ENCODE measurements around the gene SMARCD2.
"Not testable (repeated sequence)": the region's sequence is repeated elsewhere in the genome, so short reads cannot be mapped to it uniquely, and the experiment has no call there.

Gene SMARCD2

GRCh38 chr17:63796375-63796774 lies 46.1 kb downstream of the SMARCD2 start:
- DNase-seq, result not testable (repeated sequence)

GRCh38 chr17:63792055-63792729 lies 50.3 kb downstream of the SMARCD2 start:
- DNase-seq, result no peak

DNA sequence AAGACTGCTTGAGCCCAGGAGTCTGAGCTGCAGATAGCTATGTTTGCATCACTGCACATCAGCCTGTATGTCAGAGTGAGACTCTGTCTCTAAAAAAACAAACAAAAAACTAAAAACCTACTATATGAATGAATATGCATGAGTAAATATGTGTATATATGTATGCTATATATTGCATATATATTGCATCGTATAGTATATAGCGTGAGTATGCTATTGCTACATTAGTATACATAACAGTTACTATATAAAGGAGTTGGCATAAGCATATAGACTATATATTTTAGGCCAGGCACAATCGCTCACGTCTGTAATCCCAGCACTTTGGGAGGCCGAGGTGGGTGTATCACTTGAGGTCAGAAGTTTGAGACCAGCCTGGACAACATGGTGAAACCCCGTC lies 52.4 kb downstream of the SMARCD2 start:
- DNase-seq, result no peak

- DNase-seq, result no peak
Observed at GRCh38 chr17:63786971-63787711, 55.3 kb downstream of the SMARCD2 start.

DNA sequence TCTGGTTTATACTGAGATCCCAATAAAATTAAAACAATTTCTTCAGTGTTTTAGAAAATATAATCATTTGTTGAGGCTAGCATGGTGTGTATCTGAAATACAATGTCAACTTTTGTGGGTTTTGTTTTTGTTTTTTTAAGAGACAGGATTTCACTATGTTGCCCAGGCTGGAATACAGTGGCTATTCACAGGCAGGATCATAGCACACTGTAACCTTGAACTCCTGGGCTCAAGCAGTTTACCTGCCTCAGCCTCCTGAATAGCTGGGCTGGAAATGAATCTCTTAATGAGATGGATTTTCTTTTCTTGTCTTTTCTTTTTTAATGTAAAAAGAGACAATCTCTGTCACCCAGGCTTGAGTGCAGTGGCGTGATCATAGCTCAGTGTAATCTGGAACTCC lies 56.4 kb downstream of the SMARCD2 start:
- DNase-seq, result no peak

DNA sequence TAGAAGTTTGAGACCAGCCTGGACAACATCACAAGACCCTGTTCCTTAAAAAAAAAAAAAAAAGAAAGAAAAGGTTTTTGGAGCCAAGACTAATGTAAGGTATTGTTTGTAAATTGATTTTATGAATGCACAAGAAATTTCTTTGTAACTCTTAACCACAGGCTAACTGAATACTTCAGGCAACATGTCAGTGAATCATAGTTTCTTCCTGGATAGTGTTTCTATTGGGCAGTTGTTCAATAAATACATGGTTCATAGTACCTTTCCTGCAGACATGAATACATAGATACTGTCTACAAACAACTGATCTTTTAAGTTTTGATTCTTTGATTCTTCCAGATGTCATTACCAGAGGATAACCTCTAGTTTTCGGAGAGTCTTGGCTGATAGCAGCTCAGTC lies 56.9 kb downstream of the SMARCD2 start:
- no peak for DNase-seq

- no peak for DNase-seq
Observed at GRCh38 chr17:63783522-63783921, 59.0 kb downstream of the SMARCD2 start.

Measured in NCI-H1417 treated with DMSO at 0.1 percent for 48 hours (cell line).